IPS DF 4.7 (cell line): Measurements from ENCODE around the gene ABLIM1.

ENCODE experiments used
- DNase-seq: peaks from one replicate; pipeline ENCODE4 v3.0.0-alpha.2; 2013; ENCODE audit warnings: low spot score; ENCODE audit errors: extremely low read depth

The ABLIM1 gene

DNA sequence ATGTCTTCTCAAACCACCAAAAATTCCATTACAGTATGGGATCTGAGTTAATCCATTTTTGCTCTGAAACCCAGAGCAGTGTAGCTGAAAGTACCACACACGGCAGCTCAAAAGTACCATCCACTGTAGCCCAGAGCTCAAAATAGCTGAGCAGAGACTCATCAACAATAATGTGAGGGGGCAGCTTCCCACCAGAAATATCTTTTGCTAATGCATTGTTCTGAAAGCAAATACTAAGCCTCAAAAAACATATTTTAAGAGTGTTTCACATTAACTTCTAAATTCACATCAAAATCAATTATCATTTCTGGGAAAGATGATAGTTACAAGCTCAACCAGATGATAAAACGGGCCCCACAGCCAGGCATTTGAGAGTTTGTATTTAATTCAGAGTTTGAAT is 73.7 kb downstream of the ABLIM1 start:
- DNase-seq: no peak

DNA sequence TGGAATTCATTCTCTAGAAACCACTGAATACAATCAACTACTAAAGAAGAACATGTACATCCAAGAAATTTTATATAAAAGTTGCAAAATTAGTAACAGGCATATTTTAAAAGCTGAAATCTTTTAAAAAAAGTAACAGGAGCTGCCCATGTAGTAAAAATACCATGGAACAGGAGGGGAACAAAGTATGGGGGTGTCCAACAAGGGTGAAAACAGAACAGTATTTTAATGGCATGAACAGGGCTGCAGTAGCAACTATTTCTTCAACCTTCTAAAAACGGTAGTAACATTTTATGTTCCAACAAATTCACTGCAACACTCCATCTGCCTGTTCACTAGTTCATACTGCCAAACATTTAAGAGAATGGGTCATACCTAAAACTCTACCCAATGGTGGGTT is 77.0 kb downstream of the ABLIM1 start:
- DNase-seq: no peak

DNA sequence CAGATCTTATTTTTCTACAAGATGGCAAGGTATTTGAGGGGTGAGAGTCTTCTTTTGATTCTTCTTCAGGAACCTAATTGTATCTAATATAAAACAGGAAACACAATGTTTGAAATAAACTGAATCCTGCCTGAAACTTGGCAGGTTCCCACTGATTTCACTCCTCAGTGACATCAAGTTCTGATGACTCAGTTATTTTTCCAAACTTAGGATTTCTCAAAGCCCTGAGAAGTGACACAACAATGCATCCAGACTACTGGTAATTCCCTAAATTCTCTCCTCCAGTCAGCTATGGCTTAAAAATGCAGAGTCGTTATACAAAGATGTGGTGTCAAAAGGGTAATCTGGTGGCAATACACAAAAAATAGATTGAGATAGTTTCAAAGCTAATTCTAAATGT is 80.9 kb downstream of the ABLIM1 start:
- no peak for DNase-seq

DNA sequence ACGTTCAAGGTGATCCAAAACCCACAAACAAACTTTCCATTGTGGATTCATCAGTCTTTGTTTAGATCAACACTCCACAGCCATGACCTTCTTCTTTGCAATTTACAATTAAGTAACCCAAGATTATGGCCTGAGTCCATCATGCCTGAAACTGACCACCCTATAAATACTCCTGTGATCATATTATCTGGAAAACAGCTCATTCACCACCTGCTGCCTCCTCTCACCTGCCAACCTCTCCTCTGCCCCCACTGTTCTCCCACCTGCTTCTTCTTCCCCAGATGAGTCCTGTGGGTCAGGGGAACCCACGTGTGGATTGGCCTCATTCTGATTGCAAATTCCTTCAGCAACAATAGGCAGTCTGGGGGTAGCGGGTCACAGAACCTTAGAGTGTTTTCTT is 81.4 kb downstream of the ABLIM1 start:
- no peak for DNase-seq

DNA sequence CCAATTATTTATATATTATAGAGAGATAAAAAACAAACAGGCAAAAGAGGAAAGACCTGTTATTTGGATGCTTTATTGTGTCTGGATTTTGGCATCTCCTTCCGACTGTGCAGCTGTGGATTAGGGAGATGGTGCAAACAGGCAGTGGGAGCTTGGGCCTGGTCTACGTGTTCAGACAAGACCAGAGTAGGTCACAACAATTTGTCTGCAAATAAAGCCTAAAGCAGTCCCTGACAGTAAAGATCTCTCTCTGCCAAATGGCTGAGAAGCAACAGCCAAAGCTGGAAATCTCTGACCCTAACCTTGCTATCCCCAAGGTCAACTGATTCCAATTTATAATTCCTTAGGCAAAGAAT is 82.0 kb downstream of the ABLIM1 start:
- DNase-seq: no peak

DNA sequence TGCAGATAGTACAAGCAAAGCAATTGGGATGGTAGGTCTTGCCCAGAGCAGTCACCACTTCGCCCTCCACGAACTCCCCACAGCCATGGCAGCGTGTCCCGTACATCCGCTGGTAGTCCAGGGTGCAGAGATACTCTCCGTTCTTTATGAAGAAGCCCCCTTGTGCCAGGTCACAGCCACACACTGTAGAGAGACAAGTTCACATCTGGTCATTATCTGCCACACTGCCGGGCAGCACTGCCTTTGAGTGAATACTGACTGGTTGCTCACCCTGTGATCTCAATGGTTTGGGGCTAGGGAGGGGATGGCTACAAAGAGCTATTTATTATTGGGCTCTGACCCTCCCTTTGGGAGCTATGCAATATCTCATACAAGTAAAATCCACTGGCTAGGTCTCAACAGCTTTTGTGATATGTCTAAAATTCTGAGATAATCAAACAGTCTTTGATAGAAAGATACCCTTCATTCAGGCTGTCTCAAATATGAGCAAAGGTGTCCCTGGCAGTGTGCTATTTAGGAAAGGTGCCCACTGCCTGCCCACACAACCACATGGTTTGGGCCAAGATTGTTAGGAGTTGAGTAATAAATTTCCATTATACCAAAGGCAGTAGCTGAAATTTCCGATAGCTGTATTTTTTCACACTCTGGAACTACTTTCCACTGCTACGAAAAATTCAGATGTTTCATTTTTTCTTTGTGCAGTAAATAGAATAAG is 82.5 kb downstream of the ABLIM1 start:
- no peak for DNase-seq

DNA sequence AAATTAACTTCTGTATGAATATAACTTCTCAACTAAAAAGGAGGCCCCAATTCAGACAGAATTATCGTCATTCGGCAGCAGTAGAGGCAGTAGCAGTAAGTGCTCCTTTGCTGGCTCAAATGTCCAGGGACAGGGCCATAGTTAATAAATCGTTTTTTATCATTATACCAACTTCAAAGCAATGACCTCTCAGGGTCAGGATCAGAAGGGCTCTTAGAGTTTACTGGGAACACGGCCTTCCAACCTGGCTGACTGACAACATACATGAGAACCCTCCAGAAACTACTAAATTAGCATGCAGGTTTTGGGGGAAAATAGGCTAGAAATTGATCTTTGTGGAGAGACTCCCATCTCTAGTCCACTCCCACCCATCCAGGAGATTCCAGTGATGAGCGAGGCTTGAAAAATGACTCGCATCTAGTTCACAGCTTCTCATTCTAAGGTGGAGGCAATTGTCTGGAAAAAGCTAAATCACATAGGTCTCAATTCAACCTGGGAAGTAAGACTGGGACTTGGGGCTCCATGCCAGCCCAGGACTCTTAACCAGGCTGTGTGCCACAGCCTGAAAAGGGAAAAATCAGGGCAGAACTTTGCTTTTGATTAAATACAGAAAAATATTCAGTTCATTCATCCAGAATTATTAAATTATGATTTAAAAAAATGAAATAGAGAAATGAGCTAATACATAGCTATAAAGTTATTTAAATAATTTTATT is 84.6 kb downstream of the ABLIM1 start:
- no peak for DNase-seq

DNA sequence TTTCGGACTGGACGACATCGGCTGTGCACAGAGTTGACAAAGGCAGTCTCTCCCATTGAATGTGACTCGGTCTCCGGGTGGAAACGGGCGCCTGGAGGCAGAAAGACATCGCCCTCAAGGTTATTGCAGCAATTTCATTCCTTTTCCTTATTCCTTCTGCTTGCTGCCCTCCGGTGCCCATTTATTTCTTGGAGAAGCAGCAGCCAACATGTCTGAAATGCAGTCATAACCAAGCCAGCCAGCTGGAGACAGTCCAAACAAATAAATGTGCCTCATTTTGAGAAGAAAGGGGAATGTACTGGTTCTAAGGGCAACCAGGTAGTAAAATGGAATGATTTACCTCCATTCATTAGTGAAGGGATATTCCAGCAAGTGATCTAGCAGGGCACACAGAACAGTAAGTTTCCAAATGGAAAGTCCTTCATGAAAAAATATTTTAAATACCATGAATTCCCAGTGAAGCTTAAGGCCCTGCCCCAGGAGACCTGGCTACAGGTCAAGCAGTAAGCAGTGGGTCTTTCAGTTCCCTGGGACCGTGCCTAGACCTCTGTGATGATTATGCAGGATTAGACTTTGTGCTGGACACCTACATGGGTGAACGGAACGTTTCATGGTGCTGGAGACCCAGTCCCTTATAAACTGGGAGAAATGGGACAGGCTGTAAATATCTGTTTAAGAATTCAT is 86.6 kb downstream of the ABLIM1 start:
- no peak for DNase-seq

DNA sequence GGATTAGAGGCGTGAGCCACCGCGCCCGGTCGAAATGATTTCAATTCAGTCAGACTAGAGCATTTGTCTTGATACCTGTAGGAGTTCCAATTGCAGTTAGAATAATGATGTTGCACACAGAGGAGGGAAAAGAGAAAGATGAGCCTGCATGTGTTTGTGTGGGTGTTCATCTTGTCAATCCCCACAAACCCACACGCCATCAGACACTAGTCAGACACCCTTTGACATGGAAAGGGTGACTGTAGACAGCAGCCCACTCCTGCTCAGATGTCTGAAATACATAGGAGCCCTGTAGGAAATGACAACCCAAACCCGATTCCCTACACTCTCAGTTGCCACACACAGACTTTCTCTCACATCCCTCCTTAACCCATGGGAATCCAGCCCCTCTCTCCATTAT is 92.0 kb downstream of the ABLIM1 start:
- no peak for DNase-seq

DNA sequence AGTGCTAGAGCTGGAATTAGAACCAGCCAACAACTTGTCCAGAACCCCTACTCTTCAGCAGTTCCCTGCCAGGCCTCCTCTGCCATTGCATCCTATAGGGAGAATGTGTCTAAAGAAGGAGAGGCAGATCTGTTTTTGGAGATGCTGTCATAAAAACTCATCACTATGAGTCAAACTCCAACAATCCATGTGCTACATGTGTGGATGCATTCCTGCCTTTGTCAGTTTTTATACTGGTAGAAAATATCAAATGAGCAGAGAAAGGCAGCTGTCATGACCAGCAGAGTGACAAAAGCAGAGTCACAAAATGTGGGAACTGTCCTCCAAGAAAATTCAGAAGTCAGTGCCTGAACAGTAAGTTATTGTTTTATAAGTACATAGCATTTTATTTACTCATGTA is 93.0 kb downstream of the ABLIM1 start:
- DNase-seq: no peak

DNA sequence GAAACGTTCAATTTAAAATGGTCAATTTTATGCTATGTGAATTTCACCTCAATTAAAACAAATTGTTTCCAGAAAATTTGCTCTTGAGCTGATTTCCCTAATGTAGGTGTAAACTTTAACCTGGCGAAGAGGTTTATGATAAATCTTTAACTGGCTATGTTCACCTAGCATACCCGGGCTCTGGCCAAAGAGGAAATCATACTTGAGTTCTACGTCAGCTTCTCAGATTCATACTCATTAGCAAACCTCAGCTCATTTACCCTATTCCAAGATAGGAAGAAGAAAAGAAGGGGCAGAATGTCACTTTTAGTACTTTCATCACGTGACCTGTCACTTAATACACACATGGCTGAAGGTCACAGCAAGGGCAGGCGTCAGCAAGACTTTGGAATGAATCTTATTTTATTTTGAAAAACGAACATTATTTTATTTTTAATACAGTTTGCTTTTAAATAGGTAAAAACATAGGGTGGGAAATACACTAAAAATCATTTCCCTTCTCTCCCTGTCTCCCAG is 97.0 kb downstream of the ABLIM1 start:
- DNase-seq: no peak

DNA sequence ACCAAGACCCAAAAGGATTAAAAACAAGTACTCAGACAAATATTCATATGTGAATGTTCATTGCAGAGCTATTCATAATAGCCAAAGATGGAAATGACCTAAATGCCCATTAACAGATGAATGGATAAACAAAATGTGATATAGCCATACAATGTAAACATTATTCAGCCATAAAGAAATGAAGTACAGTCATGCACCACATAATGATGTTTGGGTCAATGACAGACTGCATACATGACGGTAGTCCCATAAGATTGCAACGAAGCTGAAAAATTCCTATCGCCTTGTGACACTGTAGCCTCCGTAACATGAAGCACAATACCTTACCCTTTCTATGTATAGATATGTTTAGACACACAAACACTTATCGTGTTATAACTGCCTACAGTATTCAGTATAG is 97.9 kb downstream of the ABLIM1 start:
- DNase-seq: no peak

DNA sequence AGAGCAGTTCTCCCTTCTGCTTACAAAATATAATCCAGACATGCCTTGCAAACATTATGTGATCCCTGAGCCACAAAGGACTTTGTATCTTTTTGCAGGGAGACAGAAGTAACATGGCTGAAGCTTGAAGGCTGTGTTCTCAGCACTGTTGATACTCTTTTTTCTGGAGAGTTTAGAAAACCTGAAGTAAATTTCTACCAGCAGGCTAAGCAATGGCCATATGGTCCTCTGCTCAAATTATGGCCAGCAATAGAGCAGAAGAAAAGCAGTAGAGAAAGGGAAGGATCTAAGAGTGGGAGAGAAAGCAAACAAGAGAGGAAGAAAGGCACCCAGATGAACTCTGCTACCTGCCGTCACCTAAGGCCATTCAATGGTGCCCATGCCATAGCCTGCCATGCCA is 98.4 kb downstream of the ABLIM1 start:
- no peak for DNase-seq

DNA sequence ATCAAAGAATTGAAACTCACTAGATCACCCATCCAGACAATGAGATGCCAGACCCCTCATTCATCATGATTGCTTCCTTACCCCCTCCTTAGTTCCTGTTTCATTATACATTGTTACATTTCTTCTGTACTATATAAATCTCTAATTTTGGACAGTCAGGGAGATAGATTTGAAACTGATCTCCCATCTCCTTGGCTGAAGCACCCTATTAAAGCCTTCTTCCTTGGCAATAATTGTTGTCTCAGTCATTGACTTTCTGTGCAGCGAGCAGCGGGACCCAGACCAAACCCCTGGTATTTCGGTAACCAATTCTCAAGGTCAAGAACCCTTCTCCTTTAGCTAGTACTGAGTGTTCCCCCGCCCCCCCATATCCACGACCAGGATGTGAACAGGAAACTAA is 100.2 kb downstream of the ABLIM1 start:
- no peak for DNase-seq

DNA sequence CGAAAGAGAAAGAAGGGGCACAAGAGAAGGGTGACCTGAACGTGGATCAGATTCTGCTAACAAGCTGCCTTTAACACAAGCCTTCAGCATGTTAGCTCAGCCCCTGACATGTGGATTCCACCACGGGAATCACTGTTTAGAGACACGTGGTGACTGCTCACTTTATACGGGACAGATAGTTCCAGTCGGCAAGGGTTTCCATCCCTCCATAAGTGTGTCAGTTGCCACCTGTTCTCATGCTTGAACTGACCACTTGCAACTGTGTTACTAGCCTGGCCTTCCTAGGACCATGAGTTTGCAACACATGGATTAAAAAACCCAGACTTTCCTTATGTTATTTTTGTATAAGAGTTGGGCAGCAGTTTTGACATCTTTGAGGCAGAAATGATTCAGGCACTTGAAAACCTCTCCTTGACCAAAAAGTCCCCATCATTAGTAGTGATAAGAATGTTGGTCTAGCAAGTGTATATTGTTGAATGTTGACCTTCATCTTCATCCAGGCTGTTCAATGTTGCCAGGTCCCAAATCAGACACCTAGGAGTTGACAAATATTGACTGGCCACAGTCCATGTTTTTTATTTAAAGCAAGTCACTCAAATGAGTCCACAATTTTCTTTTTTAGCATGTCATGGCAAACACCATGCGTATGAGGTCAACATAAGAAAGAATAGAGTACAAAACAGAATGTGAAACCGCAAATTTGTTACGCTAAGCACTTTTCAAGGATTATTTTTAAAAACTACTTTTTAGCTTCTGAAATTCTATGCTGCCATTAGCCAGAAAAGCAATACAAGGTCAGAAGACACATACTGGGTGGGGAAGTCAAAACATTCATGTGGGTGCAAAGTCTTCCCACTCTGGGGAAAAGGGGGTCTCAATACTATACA is 101.6 kb downstream of the ABLIM1 start:
- no peak for DNase-seq

DNA sequence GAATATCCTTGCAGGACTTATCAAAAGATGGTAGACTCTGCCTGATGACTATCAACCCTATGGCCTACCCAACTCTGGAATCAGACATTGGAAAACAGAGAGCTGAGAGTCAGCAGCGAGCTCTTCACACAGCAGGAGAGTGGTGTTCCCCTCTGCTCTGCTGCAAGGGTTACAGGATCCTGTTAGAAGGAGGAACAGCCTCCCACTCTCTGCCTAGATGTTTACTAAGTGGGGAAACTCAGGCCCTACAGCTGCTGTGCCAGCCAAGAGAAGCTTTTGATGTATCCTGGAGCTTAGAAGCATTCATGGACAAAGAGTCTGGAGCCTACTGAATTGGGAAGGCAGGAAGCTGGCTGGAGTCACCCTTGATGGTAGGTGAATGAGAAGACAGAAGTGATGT is 104.6 kb downstream of the ABLIM1 start:
- no peak for DNase-seq

DNA sequence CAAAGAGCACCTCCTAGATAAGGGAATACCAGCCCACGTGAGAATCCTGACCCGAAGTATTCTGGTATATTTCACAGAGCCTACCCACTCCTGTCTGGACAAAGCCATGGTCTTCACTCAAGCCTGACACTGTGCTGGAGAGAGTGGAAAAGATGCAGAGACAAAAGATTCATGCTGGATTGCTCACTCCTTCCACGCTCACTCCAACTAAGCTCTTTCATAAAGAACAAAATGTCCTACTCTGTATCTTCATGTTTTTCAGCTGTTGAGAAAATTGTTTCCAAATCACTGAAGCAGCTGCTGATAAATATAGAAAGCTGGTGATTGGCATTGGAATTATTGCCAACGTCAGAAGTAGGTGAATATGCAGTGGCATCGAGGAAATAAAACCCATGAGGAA is 106.0 kb downstream of the ABLIM1 start:
- DNase-seq: no peak

DNA sequence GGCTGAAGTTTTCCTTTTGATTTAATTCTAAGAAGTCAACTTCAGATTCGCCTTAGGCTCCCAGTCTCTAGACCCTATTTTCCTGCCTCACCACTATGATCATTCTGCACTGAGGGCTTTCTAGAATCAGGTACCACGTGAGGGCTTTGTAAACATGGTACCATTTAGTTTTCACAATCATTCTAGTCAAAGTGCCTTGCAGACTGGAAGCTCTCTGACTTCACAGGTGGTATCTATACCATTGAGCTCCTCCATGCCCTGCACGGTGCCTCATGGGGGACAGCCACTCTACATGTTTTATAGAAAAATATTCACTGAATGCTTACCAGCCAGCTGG is 106.5 kb downstream of the ABLIM1 start:
- DNase-seq: no peak

DNA sequence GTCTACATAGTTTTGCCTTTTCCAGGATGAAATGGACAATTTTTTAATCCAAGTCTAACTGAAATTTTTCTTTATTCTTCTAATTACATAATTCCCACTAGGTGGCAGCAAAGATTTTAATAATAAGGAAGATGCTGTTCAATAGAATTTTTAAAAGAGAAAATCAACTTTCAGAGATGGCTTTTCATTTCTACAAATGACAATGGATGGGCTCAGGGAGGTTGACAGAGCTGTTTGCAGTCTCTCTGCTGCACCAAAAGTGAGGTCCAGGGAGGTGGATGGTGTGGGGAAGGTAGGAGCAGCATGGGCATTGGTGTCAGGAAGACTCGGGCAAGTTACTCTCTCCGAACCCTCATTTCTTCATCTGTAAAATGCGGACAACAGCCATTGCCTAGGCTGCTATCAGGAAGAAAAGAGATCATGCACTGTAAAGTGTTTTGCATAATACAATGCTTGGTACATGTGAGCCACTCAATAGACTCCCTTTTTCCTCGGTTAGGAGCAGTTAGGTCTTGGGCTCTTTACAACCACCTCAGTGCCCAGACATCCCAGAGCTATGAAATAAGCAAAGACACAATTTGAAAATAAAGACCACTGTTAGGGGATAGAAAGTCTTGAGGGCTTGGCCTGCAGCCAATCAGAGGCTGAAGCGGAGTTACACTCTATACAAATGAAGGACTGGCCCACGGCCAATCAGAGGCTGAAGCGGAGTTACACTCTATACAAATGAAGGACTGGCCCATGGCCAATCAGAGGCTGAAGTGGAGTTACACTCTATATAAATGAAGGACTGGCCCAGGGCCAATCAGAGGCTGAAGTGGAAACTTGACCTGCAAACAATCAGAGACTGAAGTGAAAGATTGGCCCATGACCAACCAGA is 107.1 kb downstream of the ABLIM1 start:
- no peak for DNase-seq

DNA sequence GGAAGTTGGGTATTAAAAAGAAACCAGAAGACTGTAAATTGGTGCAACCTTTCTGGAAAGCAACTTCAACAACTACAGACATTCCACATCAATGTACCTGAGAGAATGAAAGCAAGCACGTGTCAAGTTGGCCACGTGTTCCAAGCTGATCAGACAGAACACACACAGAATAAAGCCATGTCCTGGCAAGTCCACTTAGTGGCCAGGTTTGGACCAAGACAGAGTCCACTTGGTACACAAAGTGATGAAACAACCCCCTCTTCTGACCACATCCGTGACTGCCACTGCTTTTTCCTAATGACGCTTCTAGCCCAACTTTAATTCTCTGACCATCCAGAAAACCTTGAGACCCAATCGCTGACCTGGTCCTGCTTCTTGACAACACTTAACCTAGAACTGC is 109.4 kb downstream of the ABLIM1 start:
- DNase-seq: no peak

DNA sequence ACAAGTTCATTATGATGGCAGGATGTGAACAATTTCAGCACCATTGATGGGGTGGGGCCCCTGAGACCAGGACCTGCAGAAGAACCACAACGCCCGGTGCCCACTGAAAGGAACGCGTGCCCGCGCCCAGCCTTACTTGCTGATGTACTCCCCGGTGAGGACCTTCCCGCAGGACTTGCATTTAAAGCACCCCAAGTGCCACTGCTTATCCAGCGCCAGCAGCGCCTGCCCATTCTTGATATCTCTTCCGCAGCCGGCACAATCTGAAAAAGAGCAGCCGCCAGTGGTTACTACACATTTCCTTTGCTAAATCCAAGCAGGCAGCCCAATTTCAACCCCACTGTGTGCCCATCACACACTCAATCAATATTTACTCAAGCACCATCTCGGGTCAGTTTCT is 110.6 kb downstream of the ABLIM1 start:
- DNase-seq: no peak
